ENCODE data around the gene PPIAL4G. TPM values are rescaled to one million over a fixed set of nuclear protein-coding genes. Genes with fewer than 3 reads are reported as not detected.
"Not testable (repeated sequence)": the region's sequence is repeated elsewhere in the genome, so short reads cannot be mapped to it uniquely, and the experiment has no call there.

Gene PPIAL4G
- total and polyA plus RNA-seq, 4 donors, result 0.17 TPM; not detected in 3

- H3K27me3 ChIP-seq (ENCODE audit: control insufficient read depth in 4 of 4, insufficient read depth in 4 of 4, low read length in 3 of 4); H3K4me3 ChIP-seq (ENCODE audit: low read depth in 1 of 3, low read length in 3 of 3); H3K36me3 ChIP-seq (ENCODE audit: control insufficient read depth in 4 of 4, insufficient read depth in 3 of 4, low read depth in 1 of 4, low read length in 3 of 4); H3K4me1 ChIP-seq (ENCODE audit: control insufficient read depth in 4 of 4, insufficient read depth in 4 of 4, low read length in 3 of 4); H3K9me3 ChIP-seq (ENCODE audit: control insufficient read depth in 4 of 4, low read length in 3 of 4); H3K9ac ChIP-seq (ENCODE audit: low read depth in 1 of 2, low read length in 2 of 2); DNase-seq (ENCODE audit: low spot score); H3K27ac ChIP-seq (ENCODE audit: low read depth in 1 of 2, low read length in 2 of 2): not testable (repeated sequence)
- 35% methylated on average over 2 of the region's 2 CpGs for WGBS
These were observed 30.3 kb downstream of the PPIAL4G start for GRCh38 chr1:148452845-148453244.

- 71% methylated on average over 5 of the region's 5 CpGs for WGBS
- DNase-seq (ENCODE audit: low spot score), result not testable (repeated sequence)
These were observed 43.3 kb downstream of the PPIAL4G start for GRCh38 chr1:148439654-148440325.

GRCh38 chr1:148435406-148435805, 47.7 kb downstream of the PPIAL4G start:
- 95% methylated on average over 4 of the region's 4 CpGs for WGBS
- no peak overlapping the region for H3K4me3 ChIP-seq (ENCODE audit: low read depth in 1 of 3, low read length in 3 of 3)
- H3K36me3 ChIP-seq (ENCODE audit: control insufficient read depth in 4 of 4, insufficient read depth in 3 of 4, low read depth in 1 of 4, low read length in 3 of 4), result peaks cover 0 to 2% (median 0%) of the 10 kb centered on the region in 4 donors
- no peak overlapping the region for H3K27ac ChIP-seq (ENCODE audit: low read depth in 1 of 2, low read length in 2 of 2)
- TF ChIP-seq FOXA1 (IDR thresholded peaks at IDR 0.05) (no peak), RXRA (IDR thresholded peaks at IDR 0.05) (no peak), HNF4G (IDR thresholded peaks at IDR 0.05) (no peak), HNF4A (conservative IDR thresholded peaks at IDR 0.05) (no peak)
- no peaks in the 10 kb centered on the region for H3K27me3 ChIP-seq (ENCODE audit: control insufficient read depth in 4 of 4, insufficient read depth in 4 of 4, low read length in 3 of 4)
- DNase-seq (ENCODE audit: low spot score), result no peak
- H3K9ac ChIP-seq (ENCODE audit: low read depth in 1 of 2, low read length in 2 of 2), result no peak overlapping the region
- H3K4me1 ChIP-seq (ENCODE audit: control insufficient read depth in 4 of 4, insufficient read depth in 4 of 4, low read length in 3 of 4), result peaks cover 0 to 4% (median 1%) of the 10 kb centered on the region in 4 donors
- no peaks in the 10 kb centered on the region for H3K9me3 ChIP-seq (ENCODE audit: control insufficient read depth in 4 of 4, low read length in 3 of 4)

More at GRCh38 chr1:148439654-148440325, 43.3 kb downstream of the PPIAL4G start:
- H3K4me1 ChIP-seq (ENCODE audit: control insufficient read depth in 4 of 4, insufficient read depth in 4 of 4, low read length in 3 of 4); H3K9me3 ChIP-seq (ENCODE audit: control insufficient read depth in 4 of 4, low read length in 3 of 4); H3K4me3 ChIP-seq (ENCODE audit: low read depth in 1 of 3, low read length in 3 of 3); H3K27me3 ChIP-seq (ENCODE audit: control insufficient read depth in 4 of 4, insufficient read depth in 4 of 4, low read length in 3 of 4); H3K27ac ChIP-seq (ENCODE audit: low read depth in 1 of 2, low read length in 2 of 2); H3K9ac ChIP-seq (ENCODE audit: low read depth in 1 of 2, low read length in 2 of 2); H3K36me3 ChIP-seq (ENCODE audit: control insufficient read depth in 4 of 4, insufficient read depth in 3 of 4, low read depth in 1 of 4, low read length in 3 of 4): not testable (repeated sequence)
- TF ChIP-seq HNF4A (conservative IDR thresholded peaks at IDR 0.05) (peak; percentile 67 to 81), HNF4G (IDR thresholded peaks at IDR 0.05) (peak; percentile 18)

GRCh38 chr1:148434832-148435231, 48.3 kb downstream of the PPIAL4G start:
- Histone ChIP-seq H3K9me3 (ENCODE audit: control insufficient read depth in 4 of 4, low read length in 3 of 4) (no peaks in the 10 kb centered on the region), H3K27ac (ENCODE audit: low read depth in 1 of 2, low read length in 2 of 2) (no peak overlapping the region), H3K9ac (ENCODE audit: low read depth in 1 of 2, low read length in 2 of 2) (no peak overlapping the region), H3K4me1 (ENCODE audit: control insufficient read depth in 4 of 4, insufficient read depth in 4 of 4, low read length in 3 of 4) (peaks cover 0 to 4% (median 2%) of the 10 kb centered on the region in 4 donors), H3K27me3 (ENCODE audit: control insufficient read depth in 4 of 4, insufficient read depth in 4 of 4, low read length in 3 of 4) (no peaks in the 10 kb centered on the region), H3K36me3 (ENCODE audit: control insufficient read depth in 4 of 4, insufficient read depth in 3 of 4, low read depth in 1 of 4, low read length in 3 of 4) (peaks cover 0 to 2% (median 0%) of the 10 kb centered on the region in 4 donors), H3K4me3 (ENCODE audit: low read depth in 1 of 3, low read length in 3 of 3) (no peak overlapping the region)
- TF ChIP-seq NR2F2 (IDR thresholded peaks at IDR 0.05), result no peak
- WGBS, result 95% methylated on average over 28 of the region's 28 CpGs
- no peak for DNase-seq (ENCODE audit: low spot score)

- not testable (repeated sequence) for H3K9ac ChIP-seq (ENCODE audit: low read depth in 1 of 2, low read length in 2 of 2); H3K27me3 ChIP-seq (ENCODE audit: control insufficient read depth in 4 of 4, insufficient read depth in 4 of 4, low read length in 3 of 4); H3K9me3 ChIP-seq (ENCODE audit: control insufficient read depth in 4 of 4, low read length in 3 of 4); DNase-seq (ENCODE audit: low spot score); H3K4me3 ChIP-seq (ENCODE audit: low read depth in 1 of 3, low read length in 3 of 3); H3K4me1 ChIP-seq (ENCODE audit: control insufficient read depth in 4 of 4, insufficient read depth in 4 of 4, low read length in 3 of 4); H3K36me3 ChIP-seq (ENCODE audit: control insufficient read depth in 4 of 4, insufficient read depth in 3 of 4, low read depth in 1 of 4, low read length in 3 of 4)
- 87% methylated on average over 1 of the region's 1 CpG for WGBS
- TF ChIP-seq RXRA (IDR thresholded peaks at IDR 0.05) (peak; percentile 63 to 71), HNF4A (conservative IDR thresholded peaks at IDR 0.05) (peak; percentile 29), ATF3 (IDR thresholded peaks at IDR 0.05) (peak; percentile 72)
- peak overlapping the region; percentile 73 to 82 for H3K27ac ChIP-seq (ENCODE audit: low read depth in 1 of 2, low read length in 2 of 2)
These were observed 50.2 kb downstream of the PPIAL4G start for GRCh38 chr1:148432916-148433317.

Small RNAs within 50 kb of the gene (small RNA-seq; reads per million reads assigned to genes)
- 0.71 reads per million, percentile 69 among the genes with 10 or more reads in this experiment for gene RF00003

Other genes starting within 250 kb of the PPIAL4G start
- 10 to 100 TPM; 10.7 to 15.0 TPM for gene NBPF14, start 112.7 kb upstream of the PPIAL4G start, total RNA-seq
- 10 to 100 TPM in 1 of 2 donors, 1 to 10 TPM in 1; 4.8 to 27.0 TPM for gene NBPF14, start 112.7 kb upstream of the PPIAL4G start, polyA plus RNA-seq